ENCODE measurements around the gene PMEPA1. TPM values are rescaled to one million over a fixed set of nuclear protein-coding genes. Genes with fewer than 3 reads are reported as not detected.

Gene PMEPA1
- total RNA-seq, 1 donor from 2014 or later, result 2.7 TPM

DNA sequence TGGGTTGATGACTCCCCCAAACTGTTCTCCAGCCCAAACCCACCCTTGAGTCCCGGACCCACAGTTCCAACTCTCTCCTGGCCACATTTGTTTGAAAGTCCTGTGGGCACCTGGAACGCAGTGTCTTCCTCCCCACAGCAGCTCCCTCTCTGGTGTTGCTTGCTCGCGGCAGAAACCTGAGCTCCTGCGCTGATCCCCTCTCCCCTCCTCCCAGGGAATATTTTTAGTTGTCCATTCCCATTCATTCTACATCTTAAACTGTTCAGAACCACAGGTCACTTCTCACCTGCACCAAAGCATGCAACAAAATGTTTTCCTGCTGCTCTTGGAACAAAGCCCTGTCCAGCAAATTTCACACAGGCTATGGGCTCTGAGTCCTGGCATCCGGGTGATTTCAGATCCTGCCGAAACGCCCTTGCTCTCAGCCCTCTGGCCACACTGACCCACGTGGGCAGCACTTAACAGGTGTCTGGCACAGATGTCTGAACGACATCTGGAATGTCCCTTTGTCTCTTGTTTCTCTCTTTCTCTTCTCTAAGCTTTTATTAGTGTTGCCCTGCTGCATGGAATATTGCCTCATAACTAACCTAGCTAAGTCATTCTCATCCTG, 27.0 kb upstream of the PMEPA1 start:
- ATAC-seq, result no peak

DNA sequence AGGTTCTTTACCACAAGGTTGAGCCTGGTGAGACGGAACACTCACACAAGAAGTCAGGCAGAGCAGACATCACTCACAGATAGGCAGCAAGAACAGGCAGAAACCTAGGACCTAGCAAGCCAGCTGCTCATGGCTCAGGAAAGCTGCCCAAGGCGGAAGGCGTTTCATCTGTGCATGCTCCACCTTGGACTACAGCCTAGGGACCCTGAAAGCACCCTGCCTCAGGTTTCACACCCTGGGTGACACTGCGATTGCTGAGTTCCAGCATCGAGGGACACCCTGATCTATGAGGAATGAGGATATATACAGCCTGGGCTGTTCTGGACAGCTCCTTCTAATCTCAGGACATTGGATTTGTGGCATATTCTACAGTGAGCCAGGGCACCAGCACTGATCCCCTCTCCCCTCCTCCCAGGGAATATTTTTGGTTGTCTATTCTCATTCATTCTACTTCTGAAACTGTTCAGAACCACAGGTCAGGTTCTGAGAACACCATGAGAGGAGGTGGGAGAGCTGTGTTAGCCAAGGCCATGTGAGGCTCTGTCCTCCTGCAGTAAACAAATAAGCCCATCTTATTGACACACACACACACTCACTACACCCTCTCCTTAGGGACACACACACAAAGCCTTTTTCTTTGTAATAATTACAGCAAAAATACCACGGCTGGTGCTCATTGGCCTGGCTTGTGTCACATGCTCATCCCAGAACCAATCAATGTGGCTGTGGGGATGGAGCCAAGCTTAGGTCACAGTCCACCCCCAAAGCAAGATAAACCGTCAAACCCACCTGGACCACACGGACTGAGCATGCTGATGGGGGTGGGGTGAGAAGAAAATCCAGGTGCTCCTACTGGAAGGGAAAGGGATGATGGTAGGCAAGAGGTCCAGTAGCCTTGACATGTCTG, 26.3 kb upstream of the PMEPA1 start:
- peak; percentile 13 for ATAC-seq

DNA sequence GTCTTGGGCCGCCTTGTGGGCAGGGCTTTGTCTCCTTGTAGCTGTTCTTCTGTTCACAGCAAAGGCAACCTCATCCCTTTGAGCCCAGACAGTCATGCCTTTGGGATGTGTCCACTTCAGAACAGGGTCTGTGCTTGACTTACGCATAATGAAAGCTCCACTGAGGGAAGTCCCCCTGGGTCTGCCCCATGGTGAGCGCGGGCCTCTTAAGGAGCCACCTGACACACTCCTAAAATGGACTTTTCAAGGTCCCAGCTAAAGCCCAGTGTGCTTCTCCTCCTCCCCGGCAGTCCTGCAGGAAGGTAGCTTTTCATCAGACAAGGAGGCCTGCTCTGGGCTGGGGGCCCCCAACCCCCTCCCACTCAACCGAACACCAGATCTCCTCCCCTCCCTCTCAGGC, 24.9 kb upstream of the PMEPA1 start:
- ATAC-seq, result no peak

DNA sequence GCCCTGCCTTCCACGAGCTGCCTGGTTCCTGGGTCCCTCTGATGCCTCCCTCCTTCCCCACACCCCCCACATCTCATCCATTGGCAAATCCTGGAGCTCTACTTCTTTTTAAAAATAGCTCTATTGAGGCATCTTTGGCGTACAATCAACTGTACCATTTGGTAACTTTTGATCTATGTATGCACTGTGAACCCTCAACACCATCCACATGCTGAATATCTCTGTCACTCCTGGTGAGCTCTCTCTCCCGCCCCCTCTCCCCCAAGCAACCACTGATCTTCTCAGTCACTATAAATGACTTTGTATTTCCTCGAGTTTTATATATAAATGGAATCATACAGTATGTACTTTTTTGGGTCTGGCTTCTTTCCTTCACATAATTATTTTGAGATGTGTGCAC, 22.4 kb upstream of the PMEPA1 start:
- no peak for ATAC-seq

DNA sequence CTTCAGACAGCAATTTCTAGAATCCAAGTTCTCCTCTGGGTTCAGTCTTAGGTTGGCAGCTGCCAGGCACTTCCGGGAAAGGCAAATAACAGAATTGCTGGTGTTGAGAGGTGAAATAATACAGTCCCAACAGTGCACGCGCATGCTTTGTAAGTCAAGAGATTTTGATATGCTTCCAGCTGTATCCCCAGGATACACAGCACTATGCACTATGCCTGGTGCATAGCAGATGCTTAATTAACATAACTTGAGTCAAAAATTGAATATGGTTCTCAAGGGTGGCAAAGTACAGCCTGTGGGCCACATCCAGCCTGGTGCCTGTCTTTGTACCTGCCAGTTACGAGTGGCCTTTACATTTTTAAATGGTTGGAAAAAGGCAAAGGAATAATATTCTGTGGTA, 18.9 kb upstream of the PMEPA1 start:
- no peak for ATAC-seq

DNA sequence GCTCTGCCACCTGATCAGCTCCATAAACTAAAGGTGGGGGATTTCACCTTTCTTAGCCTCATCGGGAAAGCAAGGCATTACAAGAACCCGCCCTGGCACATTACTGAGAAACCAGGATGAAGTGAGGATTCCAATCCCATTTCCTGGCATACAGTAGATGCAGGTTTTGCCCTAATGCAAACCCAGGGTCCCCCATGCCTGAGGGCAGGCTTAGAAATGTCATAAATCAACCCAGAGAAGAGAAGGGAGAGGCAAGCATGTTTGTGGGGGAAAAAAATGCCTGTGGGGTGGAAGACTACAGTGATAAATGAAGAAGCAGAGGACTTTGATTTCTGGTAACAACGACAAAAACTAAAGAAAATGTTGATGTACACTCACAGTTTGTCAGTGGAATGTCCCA, 18.0 kb upstream of the PMEPA1 start:
- ATAC-seq, result no peak

DNA sequence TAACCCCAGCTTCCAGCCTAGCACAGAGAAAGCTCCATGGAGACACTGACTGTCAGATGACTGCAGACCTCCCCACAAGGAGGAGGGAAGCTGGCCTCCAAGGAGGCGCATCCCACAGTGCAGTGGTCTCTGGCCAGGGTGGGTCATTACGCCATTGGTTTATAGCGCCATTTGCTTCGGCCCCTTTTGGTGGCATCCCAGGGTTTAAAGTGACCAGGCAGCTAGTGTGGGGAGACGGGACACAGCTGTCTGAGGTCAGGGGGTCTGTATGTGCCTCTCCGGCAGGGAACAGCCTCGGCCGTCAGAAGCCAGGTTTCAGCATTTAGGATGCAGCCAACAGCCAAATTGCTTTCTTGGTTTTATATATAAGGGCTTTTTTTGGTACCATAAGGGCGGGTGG, 15.8 kb upstream of the PMEPA1 start:
- ATAC-seq, result no peak

DNA sequence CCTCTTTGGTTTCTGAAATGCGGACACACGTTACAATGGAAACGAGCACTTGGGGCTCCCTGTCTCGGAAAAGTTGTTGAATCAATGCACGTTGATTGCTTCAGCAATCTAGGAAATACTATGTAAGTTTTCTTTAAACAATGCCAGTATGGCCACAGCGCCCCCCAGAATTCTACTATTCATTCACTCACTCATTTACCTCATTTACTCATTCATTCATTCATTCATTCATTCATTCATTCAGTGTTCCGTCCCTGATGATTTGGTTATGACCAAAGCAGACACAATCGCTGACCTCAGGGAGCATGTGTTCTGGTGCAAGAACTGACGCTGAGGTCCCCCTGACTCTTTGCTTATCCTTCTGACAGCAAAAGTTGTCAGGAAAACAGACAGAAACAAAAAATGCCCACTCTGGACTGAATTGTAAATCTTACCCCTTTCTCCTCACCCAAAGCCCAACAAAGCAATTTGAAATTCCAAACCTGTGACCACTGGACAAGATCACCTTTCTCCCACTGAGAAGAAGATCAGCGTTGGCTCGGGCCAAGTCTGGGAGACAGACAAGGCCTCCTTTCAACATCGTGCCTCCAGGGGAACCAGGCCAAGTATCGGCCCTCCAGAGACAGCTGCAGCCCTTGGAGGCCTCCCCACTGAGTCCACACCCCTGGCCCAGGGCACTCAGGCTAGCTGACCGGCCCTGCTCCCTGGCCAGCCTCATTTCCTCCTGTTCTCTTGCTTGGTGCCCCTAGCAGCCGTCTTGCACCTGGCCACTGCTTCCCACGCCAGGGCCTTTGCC, 15.0 kb upstream of the PMEPA1 start:
- ATAC-seq, result no peak

DNA sequence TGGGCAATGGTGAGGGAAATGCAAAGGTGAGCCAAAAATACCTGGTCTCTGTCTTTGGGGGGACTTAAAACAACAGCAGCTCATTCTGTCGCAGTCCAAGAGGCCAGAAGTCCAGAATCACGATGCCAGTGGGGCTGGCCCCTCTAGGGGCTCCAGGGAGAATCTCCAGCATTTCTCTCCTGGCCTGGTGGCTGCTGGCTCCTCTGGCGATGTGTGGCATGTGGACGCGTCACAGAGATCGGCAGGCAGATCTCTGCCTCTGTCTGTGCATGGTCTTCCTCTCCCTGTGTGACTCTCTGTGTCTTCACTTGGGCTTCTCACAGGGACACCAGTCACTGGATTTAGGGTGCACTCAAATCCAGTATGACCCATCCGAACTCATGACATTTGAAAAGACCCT, 14.0 kb upstream of the PMEPA1 start:
- ATAC-seq, result no peak

DNA sequence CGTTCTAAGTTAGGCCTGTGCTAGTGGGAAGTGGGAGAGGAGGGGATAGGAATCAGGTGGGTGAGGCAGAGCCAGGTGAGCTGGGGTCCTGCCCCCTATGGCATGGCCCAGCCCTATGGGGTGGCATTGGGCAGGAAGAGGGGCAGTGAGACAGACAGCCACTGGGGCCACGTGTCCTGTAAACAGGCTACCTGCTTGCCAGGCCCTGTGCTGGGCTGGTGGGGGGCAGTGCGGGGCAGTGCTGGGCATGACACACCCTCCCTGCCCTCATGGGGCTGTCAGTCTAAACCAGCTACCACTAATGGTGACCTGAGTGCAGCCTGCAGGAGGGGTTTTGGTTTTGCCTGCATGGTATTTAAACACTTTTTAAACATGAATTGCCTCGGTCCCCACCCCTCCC, 10.1 kb upstream of the PMEPA1 start:
- ATAC-seq, result no peak

DNA sequence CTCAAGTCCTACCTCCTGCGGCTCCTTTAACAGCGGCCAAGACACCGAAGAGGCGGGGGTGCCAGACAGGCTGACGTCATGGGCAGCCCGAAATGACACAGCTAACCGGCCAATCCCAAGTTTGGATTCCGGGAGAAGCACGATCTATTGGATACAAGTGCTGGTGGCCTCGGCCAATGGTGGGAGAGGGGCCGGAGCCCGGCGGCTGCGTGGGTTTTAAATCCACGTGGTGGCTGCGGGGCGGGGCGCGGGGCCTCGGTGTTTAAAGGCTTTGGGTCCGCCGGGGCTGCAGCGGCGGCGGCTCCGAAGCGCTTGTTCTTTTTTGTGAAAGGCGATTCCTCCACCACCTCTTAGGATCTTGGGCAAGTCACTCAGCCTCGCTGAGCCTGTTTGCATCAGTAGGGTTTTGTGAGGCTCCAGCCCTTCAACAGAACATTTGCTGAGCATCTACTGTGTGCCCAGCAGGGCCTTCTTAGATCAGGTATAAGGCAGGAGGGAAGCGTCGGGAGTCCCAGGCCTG, 8.7 kb upstream of the PMEPA1 start:
- peak; percentile 94 for ATAC-seq

DNA sequence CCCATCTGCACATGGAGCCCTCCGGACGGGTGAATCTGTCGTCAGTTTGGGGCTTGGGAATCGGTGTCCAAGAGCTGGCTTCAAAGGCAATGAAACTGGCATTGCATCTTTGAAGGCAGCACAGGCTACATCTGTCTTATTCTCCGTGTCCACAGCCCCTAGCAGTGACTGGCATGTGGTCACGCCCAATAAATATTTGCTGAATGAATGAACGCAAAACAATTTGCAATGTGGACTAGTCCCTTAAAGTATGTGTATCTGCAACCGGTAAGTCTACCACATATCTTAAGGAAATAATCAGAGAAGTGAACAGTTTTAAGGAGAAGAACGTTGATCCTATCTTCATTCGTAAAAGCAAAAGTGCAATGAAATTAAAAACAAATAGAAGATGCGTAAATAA, 8.0 kb upstream of the PMEPA1 start:
- ATAC-seq, result no peak

DNA sequence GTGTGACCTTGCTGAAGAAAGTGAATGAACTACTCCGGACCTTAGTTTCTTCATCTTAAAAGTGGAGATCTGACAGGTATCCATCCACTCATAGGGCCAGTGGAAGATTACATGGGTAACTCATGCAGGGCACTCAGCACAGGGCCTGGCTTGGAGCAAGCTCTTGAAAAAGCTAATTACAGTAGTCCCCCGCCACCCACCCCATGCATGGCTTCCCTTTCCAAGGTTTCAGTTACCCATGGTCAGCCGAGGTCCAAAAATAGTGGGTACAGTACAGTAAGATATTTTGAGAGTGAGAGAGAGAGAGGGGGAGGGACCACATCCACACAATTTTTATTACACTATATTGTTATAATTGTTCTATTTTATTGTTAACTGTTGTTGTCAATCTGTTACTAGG, 7.1 kb upstream of the PMEPA1 start:
- no peak for ATAC-seq

DNA sequence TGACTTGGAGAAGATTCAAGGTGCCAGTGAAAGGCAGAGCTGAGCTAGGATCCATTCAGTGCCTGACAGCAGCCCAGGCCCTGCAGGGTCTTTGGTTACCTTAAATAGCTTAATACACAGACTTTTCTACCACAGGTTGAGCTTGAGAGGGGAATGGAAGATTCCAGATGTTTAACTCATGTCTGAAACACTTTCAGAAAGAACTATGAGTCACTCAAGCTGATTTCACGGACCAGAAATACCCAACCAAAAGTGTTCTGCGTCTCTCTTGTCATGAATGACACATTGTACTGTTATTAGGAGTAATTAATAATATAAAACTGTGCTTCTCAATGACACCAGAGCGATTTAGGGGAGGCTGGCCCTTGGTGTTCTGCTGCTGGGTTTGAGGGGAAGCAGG, 6.4 kb upstream of the PMEPA1 start:
- ATAC-seq, result peak; percentile 14

DNA sequence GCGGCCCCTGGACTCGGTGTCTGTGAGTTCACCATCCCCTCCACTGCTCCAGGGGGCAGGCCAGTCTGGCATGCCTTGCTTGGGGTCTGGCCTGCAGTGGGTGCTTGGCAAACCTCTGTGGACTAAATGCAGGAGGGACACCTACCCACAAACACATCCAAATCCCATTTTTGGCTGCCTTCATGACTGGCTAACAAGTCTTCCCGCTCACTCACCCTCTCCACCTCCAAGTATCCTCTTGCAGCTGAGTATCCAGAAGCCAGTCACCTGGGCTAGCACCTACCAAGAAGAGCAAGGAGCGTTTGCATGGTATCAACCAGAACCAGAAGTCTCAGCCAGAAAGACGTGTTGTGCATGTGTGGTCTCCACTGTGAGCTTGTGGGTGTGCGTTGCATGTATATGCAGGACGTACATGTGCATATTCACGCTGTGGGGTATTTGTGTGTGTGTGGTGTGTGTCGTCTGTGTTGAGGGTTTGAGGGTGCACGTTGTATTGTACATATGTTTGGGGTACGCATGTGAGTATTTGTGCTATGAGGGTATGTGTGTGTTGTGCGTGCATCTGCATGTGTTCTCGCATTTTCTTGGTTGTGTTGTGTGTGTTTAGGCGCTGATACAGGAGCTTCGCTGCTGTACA, 5.6 kb upstream of the PMEPA1 start:
- no peak for ATAC-seq

DNA sequence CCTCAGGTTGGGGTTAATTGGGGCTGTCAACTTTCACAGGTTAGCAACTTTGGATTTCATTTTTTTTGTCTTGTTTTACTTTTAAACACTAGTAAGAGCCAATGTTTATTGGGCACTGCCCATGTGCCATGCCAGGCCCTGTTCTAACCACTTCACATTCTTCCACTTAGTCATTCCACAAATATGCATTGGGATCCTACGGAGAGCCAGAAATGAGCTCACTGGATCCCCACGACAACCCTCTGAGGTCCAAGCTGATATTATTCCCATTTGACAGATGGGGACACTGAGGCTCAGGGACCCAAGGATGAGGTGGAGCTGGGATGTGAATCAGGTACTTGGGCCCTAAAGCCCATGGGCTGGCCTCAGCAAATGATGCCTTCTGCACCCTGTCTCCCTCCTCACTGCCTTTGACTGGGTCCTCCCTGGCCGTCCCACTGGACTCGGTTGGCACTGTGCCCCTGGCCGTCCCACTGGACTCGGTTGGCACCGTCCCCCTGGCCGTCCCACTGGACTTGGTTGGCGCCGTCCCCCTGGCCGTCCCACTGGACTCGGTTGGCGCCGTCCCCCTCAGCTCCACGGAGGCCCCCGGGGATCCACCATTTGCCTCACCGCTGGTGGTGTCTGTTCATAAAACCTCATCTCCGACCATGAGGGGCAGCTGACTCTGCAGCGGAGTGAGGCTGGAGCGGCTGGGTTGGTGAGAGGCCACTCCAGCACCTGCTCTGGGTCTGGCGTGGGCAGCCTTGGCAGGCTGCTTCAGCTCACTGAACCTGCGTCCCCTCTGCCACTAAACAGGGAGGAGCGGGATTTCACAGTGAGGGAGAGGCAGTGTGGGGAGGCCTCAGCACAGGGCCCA, 4.8 kb upstream of the PMEPA1 start:
- ATAC-seq, result no peak

DNA sequence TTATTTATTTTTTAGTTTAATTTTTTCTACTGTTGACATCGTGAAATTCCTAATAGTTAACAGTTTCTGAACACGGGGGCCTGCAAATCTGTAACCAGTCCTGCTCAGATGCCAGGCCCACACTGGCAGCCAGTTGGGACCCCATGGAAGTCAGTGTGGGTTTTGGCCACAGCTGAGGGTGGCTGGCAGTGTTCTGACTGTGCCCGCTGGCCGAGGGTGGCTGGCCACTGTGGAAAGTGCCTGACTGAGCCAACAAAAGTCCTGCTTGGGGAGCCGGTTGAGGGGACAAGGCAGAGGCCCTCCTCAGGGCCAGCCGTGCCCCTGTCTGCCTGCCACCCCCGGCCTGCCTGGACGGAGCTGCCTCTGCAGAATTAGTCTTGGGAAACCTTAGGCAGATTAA, 4.1 kb upstream of the PMEPA1 start:
- no peak for ATAC-seq

DNA sequence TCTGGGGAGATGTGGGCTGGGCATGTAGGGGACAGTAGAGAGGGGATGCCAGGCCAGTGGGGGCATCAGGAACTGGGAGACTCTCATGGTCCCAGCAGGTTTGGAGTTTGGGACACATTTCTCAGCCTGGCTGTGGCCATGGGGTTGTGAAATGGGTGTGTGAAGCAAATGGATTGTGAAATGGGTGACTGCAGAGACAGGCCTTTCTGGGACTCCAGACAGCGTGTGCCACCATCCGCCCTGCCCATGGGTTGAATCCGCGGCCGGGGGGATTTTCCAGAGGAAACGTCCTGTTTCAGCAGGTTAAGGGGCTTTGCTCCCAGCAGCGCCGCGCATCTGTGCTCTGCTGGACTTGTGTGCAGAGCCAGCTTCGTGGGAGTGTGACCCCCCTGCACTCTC, 3.7 kb upstream of the PMEPA1 start:
- ATAC-seq, result peak; percentile 25

DNA sequence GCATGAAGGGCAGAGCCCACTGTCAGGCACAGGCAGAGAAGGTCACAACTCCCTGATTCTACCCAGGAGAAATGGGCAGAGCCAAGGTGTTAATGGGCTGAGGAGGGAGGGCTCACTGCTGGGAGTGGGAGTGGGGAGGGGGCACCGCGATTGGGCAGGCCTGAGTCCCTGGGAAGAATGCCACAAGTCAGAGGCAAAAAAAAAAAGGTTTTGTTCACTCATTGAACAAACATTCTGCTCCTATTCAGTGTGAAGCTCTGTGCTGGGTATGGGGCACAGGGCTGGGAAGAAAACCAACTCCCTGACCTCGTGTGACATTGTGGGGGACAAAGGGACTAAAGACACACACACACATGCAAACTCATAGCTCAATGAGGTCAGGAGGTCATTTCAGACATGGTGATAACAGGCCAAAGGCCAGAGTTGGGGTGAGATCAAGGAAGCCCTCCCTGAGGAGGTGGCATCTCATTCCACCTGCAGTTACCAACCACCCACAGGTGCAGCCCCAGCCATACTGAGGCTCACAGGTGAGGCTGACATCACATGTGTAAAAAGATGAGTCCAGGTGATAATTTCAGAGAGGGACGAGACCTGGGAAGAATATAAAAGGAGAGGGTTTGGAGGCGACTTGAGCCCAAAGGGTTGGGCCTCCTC, 3.2 kb upstream of the PMEPA1 start:
- ATAC-seq, result no peak

DNA sequence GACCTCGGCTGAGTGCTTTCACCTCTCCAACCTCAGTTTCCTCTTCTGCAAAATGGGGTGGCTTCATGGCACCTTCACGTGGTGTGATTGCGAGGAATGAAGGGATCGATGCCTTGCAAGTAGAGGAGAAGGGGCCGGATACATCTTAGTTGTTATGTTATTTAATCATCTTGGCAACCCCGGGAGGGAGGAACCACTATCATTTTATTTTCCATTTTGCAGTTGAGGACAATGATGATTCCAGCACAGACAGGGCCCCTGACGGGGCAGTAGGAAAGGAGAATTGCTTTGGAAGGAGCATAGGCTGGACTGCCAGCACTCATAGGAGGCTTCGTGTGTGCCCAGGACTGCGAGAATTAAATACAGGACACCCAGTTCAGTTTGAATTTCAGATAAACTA, 2.5 kb upstream of the PMEPA1 start:
- ATAC-seq, result no peak

DNA sequence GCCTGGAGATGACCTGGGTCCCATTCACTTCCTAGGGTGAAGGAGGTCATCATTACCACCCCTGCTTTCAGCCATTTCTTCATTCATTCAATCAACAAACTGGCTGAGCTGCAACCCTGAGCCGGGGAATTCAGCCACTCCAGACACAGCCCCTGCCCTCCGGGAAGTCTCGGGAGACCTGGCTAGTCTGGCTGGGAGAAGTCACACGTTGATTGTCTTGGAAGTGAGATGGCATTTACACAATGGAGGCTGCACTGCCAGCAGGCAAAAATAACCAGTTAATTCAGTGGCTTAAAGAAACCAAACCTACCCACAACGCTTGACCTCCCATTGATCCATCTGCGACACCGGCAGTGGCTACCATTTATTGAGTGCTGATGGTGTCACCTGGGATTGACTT, 2.0 kb upstream of the PMEPA1 start:
- ATAC-seq, result no peak

Measured in esophagus mucosa (tissue), 1 donor.